Measurements from ENCODE around the gene MRPL9.

Gene MRPL9

GRCh38 chr1:151729966-151730291, 33.4 kb downstream of the MRPL9 start:
- no peak overlapping the region for H3K4me3 ChIP-seq (ENCODE audit: low read length)
- no peak for TF ChIP-seq ZNF274 (IDR thresholded peaks at IDR 0.05; ENCODE audit: low read depth, low read length)

- TF ChIP-seq ZNF274 (IDR thresholded peaks at IDR 0.05; ENCODE audit: low read depth, low read length), result no peak
- no peak overlapping the region for H3K4me3 ChIP-seq (ENCODE audit: low read length)
Measured at GRCh38 chr1:151729157-151729965, 33.9 kb downstream of the MRPL9 start.

DNA sequence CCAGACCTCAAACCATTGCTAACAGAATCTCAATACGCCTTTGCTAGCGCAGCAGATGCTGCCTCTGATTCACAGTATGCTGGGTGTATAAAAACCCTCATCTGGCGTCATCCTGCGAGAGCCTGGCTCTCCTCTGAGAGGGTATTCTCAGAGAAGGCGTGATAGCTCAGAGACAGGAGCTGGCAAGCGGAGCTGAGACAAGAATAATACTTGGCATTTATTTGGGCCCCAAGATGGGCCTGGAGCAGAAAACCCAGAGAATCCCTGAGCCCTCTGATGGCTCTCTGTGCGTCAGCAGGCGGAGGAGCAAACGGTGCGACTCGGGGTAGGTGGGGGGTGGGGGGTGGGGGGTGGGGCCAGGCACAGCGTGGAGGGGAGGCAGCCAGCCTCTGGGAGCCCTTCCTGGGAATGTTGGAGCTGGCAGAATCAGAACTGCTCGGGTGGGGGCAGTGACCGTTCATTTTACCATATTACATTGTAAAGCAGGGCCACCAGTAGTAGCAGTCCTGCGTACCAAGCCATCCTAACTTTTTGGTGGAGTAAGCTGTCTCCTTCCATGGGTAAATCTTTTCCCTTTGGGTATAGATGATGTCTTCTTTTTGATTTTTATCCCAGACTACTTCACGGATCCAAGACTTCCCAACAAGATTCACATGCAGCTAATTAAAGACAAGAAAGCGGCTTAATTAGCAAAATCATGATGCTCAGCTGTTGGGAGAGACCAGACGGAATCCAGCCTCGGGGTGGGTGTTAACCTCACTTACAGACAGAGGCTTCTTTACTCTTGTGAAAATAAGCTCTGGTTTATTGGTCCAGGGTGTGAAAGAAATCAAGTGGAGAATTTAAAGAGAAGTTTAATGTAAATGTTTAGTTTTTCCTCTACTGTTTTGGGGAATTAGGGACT, 34.9 kb downstream of the MRPL9 start:
- TF ChIP-seq ZNF274 (IDR thresholded peaks at IDR 0.05; ENCODE audit: low read depth, low read length), result no peak
- H3K4me3 ChIP-seq (ENCODE audit: low read length), result no peak overlapping the region

GRCh38 chr1:151723726-151724370, 39.4 kb downstream of the MRPL9 start:
- no peak for TF ChIP-seq ZNF274 (IDR thresholded peaks at IDR 0.05; ENCODE audit: low read depth, low read length)
- no peak overlapping the region for H3K4me3 ChIP-seq (ENCODE audit: low read length)

GRCh38 chr1:151721788-151722510, 41.3 kb downstream of the MRPL9 start:
- TF ChIP-seq ZNF274 (IDR thresholded peaks at IDR 0.05; ENCODE audit: low read depth, low read length), result no peak
- peak overlapping the region; percentile 35; the same call in 1 of the 2 replicates for H3K4me3 ChIP-seq (ENCODE audit: low read length)

DNA sequence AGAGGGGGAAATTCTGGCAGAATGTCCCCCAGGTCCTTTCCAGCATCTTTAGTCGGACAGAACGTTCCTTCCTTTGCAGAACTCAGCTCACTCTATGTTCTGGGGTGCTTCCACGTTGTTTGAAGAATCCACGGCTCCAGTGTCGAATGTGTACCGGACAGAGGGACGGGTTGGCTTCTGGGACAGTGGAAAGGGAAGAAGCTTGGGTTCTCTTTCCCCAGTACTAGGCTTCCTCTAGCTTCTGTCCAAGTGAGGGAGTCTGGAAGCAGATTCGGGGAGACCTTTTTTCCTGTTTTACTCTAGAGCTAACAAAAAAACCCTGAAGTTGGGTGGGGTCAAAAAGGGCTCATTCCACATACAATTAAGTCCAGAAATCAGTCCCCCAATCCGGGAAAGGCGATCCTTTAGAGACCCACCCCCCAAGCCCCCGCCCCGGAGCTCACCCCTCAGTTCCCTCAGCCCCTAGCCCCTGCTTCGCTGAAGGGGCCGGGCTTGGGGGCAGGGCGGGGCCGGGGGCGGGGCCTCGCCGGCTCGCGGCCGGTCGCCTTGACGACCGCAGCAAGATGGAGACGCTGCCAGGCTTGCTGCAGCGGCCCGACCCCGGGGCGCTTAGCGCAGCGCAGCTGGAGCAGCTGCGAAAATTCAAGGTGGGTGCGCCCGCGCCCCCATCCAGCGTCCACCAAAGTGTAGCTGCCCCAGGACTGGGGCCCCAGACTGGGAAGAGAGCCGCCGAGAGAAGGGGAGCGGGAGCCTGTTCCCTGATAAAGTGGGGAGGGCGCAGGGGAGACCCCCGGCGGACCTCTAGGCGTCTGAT, 42.1 kb downstream of the MRPL9 start, which contains the start of gene RIIAD1:
Gene RIIAD1, plus strand, starts transcription at position 549 of the 814 bp plus-strand sequence. Its CDS starts 15 bp downstream, at position 564.
- no peak for TF ChIP-seq ZNF274 (IDR thresholded peaks at IDR 0.05; ENCODE audit: low read depth, low read length)
- H3K4me3 ChIP-seq (ENCODE audit: low read length), result peak within 1 kb of the TSS; percentile 71; the same call in 1 of the 2 replicates

DNA sequence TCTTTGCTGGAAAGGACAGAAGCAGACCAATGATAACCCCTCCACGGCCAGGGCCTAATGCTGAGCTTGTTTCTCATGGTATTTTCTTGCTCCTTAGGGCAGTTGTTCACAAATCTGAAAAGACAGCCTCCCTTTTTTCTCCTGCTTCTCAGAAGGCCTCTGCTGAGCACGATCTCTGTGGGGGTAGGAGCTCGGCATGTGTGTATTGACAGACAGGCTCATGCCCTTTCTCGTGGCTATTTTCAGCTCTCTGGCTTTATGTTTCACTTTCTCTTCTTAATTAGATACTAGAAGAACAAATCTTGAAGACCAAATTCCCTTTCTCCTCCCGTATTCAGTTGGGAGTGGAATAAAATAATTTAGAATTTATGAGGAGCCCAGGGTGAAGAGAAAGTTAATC, 42.7 kb downstream of the MRPL9 start:
- peak overlapping the region; percentile 71; the same call in 1 of the 2 replicates for H3K4me3 ChIP-seq (ENCODE audit: low read length)

DNA sequence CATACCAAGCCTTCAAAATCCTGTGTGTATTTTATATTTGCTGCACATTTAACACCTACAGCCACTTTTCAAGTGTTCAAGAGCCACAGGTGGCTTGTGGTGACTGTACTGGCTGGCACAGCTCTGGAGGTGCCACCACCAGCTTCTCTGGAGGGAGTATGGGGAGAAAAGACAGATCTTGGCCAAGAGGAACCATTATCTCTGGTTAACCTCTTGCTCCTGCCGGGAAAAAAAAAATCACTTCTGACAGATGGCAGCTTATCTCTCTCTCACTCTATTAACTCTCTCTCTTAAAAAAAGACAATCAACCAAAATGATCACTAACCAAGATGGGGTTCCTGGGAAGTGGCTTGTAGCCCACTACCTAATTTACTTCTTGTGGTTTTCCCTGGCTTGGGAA, 43.2 kb downstream of the MRPL9 start:
- no peak for TF ChIP-seq ZNF274 (IDR thresholded peaks at IDR 0.05; ENCODE audit: low read depth, low read length)
- no peak overlapping the region; the same call in 1 of the 2 replicates for H3K4me3 ChIP-seq (ENCODE audit: low read length)

More for the DNA sequence above, 42.7 kb downstream of the MRPL9 start:
- TF ChIP-seq ZNF274 (IDR thresholded peaks at IDR 0.05; ENCODE audit: low read depth, low read length), result no peak

GRCh38 chr1:151718666-151719065, 44.6 kb downstream of the MRPL9 start:
- TF ChIP-seq ZNF274 (IDR thresholded peaks at IDR 0.05; ENCODE audit: low read depth, low read length), result no peak

GRCh38 chr1:151718011-151718431, 45.3 kb downstream of the MRPL9 start:
- TF ChIP-seq ZNF274 (IDR thresholded peaks at IDR 0.05; ENCODE audit: low read depth, low read length), result no peak
- H3K4me3 ChIP-seq (ENCODE audit: low read length), result no peak overlapping the region

More at GRCh38 chr1:151718666-151719065, 44.6 kb downstream of the MRPL9 start:
- no peak overlapping the region for H3K4me3 ChIP-seq (ENCODE audit: low read length)

GRCh38 chr1:151716771-151717631, 46.3 kb downstream of the MRPL9 start, which contains the start of gene CELF3:
Gene CELF3, minus strand, starts transcription at chr1:151716803. Its CDS starts 783 bp downstream, at chr1:151716020.
- no peak within 1 kb of the TSS for H3K4me3 ChIP-seq (ENCODE audit: low read length)
- TF ChIP-seq ZNF274 (IDR thresholded peaks at IDR 0.05; ENCODE audit: low read depth, low read length), result no peak

DNA sequence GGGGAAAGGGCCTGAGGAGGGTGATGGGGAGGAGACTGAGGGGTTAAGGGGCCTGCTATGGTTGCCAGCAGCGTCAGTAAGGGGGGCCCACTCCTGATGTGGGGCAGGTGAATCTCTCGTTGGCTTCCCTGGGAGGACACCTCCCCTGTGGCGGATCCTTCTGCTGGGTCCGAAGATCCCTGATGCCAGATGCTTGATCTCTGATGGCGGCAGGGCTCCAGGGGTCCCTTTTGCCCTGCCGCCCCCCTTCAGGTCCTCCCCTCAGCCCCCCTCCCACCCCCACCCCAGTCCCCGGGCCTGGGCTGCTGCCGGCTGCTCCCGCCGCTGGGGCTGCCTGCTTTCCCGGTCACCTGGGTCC, 46.9 kb downstream of the MRPL9 start:
- no peak for TF ChIP-seq ZNF274 (IDR thresholded peaks at IDR 0.05; ENCODE audit: low read depth, low read length)
- no peak overlapping the region for H3K4me3 ChIP-seq (ENCODE audit: low read length)

Measured in GM08714 (cell line).